PC-9 (cell line): ENCODE measurements around the gene CYLD. TPM values are rescaled to one million over a fixed set of nuclear protein-coding genes. Genes with fewer than 3 reads are reported as not detected.

Experiments used
- BruUV-seq: library from RNA; stranded (reverse); fragments of 400-500 nt; replicated peaks from 2 replicates; lab custom pipeline; 2021; lab: Mats Ljungman, UMichigan
- CTCF ChIA-PET: fragments of 300-600 bp; sonication (Branson Sonifier 250); formaldehyde crosslinking; loops from one replicate; lab custom pipeline; 2022; ENCODE audit warnings: antibody characterized with exemption; lab: Charles Lee
- POLR2A ChIA-PET: fragments of 300-600 bp; sonication (Branson Sonifier 250); formaldehyde crosslinking; loops from one replicate; lab custom pipeline; 2022; ENCODE audit warnings: antibody characterized with exemption; ENCODE audit not compliant: unreplicated experiment; lab: Charles Lee
- DNase-seq, 2 experiments: peaks; one replicate each; pipeline versions ENCODE4 v3.0.0 to v3.0.0-alpha.2; 2015 to 2022; ENCODE audit warnings: mixed read lengths in 1 of 2
- H2AFZ ChIP-seq: fragments of 200-600 bp; sonication (generic); 2 replicates; pipeline ENCODE4 v1.8.1; 2017; ENCODE audit warnings: antibody characterized with exemption
- H3F3A ChIP-seq: fragments of 200-600 bp; sonication (generic); 2 replicates; pipeline ENCODE4 v1.8.1; 2017; ENCODE audit warnings: antibody characterized with exemption, mild to moderate bottlenecking, low read depth; ENCODE audit not compliant: insufficient read depth
- H3K27ac ChIP-seq: fragments of 200-600 bp; sonication (generic); 2 replicates; pipeline ENCODE4 v1.6.1; 2016; ENCODE audit warnings: mixed run types
- H3K27me3 ChIP-seq: fragments of 200-600 bp; sonication (generic); 2 replicates; pipeline ENCODE4 v1.6.1; 2016; ENCODE audit warnings: low read depth, mixed run types; ENCODE audit not compliant: insufficient read depth
- H3K36me3 ChIP-seq: fragments of 200-600 bp; sonication (generic); 2 replicates; pipeline ENCODE4 v1.6.1; 2016; ENCODE audit warnings: low read depth, mixed run types
- H3K4me1 ChIP-seq: fragments of 200-600 bp; sonication (generic); replicated peaks from 2 replicates; pipeline ENCODE4 v1.6.1; 2016; ENCODE audit warnings: mixed run types; ENCODE audit not compliant: insufficient read depth
- H3K4me2 ChIP-seq: fragments of 200-600 bp; sonication (generic); 2 replicates; pipeline ENCODE4 v1.6.1; 2017; ENCODE audit warnings: mixed run types
- H3K4me3 ChIP-seq: fragments of 200-600 bp; sonication (generic); 2 replicates; pipeline ENCODE4 v1.6.1; 2016; ENCODE audit warnings: mixed run types
- H3K79me2 ChIP-seq: fragments of 200-600 bp; sonication (generic); 2 replicates; pipeline ENCODE4 v1.6.1; 2017; ENCODE audit warnings: low read depth, mixed run types
- H3K9me2 ChIP-seq: fragments of 200-600 bp; sonication (generic); 2 replicates; pipeline ENCODE4 v1.8.1; 2017; ENCODE audit warnings: mild to moderate bottlenecking; ENCODE audit not compliant: insufficient read depth
- H3K9me3 ChIP-seq: fragments of 200-600 bp; sonication (generic); 2 replicates; pipeline ENCODE4 v1.8.1; 2016; ENCODE audit warnings: low read depth; ENCODE audit not compliant: insufficient read depth
- H4K20me1 ChIP-seq: fragments of 200-600 bp; sonication (generic); 2 replicates; pipeline ENCODE4 v1.8.1; 2017; ENCODE audit not compliant: insufficient read depth
- EZH2 ChIP-seq: fragments of 200-600 bp; sonication (generic); IDR thresholded peaks from 2 replicates; pipeline ENCODE4 v1.8.0; 2017; ENCODE audit warnings: antibody characterized with exemption, low read depth
- intact Hi-C: fragments of 100-400 bp; cut with micrococcal nuclease; formaldehyde crosslinking; loops from one replicate; pipeline ENCODE4 v1.10.0; 2022; ENCODE audit not compliant: unreplicated experiment
- total RNA-seq: library from RNA; stranded (reverse); gene quantifications from 2 replicates; pipeline ENCODE4 v1.2.3, GENCODE V29; 2021
- TF ChIP-seq, protein P1 (sequence below): fragments of 200-600 bp; sonication (generic); conservative IDR thresholded peaks from 2 replicates; pipeline ENCODE4 v1.6.1; 2017; ENCODE audit warnings: mixed run types, antibody characterized with exemption, mild to moderate bottlenecking, moderate library complexity

The CYLD gene
- total RNA-seq, 1 experiment from 2014 or later: 19.0 TPM

DNA sequence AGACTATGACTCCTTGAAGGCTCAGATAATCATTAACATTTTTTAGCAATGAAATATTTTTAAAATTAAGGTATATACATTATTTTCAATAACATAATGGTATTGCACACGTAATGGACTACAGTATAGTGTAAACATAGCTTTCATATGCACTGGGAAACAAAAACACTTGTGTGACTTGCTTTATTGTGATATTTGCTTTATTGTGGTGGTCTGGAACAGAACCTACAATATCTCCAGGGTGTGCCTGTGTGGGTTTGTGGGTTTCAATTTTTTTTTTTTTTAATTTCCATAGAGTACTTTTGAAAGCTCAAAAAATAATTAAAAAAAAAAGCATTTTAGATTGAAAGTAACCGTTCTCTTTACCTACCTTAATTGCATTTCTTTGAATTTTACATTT lies 25.3 kb downstream of the CYLD start:
- Histone ChIP-seq H3K79me2 (no peaks in the 10 kb centered on the region), H3F3A (no peaks in the 10 kb centered on the region), H3K27me3 (no peaks in the 10 kb centered on the region), H3K36me3 (no peaks in the 10 kb centered on the region), H3K4me3 (no peak overlapping the region), H2AFZ (no peak overlapping the region), H3K27ac (no peak overlapping the region), H3K9me2 (no peaks in the 10 kb centered on the region), H3K9me3 (no peaks in the 10 kb centered on the region; the same call in 1 of the 2 replicates), H3K4me2 (no peak overlapping the region), H3K4me1 (no peaks in the 10 kb centered on the region), H4K20me1 (no peaks in the 10 kb centered on the region)
- no TSS peak for BruUV-seq
- ChIA-PET POLR2A (interaction anchor here (0.7 kb wide), 1 partner anchor 99 kb away, joined by 5 read pairs; no protein-coding TSS in a partner anchor), CTCF (no interaction called here)
- TF ChIP-seq EZH2: no peak
- intact Hi-C loops: no loop called here
- DNase-seq: no peak

DNA sequence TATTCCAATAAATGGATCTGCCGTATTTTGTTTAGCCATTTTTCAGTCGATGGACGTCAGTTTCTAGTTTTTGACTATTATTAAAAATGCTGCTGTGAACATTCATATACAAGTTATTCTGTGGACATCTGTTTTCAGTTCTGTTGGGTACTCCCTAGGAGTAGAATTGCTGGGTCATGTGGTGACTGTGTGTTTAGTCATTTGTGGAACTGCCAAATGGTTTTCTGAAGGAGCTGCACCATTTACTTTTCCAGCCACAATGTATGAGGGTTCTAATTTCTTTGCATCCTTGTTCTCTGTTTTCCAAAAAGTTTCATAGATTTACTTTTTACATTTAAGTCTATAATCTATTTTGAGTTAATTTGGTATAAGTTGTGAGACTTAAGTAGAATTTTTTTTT lies 29.5 kb downstream of the CYLD start:
- no peak overlapping the region for H2AFZ ChIP-seq
- H3K4me3 ChIP-seq: no peak overlapping the region
- no peaks in the 10 kb centered on the region for H3K79me2 ChIP-seq
- H3F3A ChIP-seq: no peaks in the 10 kb centered on the region
- no peaks in the 10 kb centered on the region for H3K36me3 ChIP-seq
- intact Hi-C loops: no loop called here
- no TSS peak for BruUV-seq
- TF ChIP-seq, protein P1, sequence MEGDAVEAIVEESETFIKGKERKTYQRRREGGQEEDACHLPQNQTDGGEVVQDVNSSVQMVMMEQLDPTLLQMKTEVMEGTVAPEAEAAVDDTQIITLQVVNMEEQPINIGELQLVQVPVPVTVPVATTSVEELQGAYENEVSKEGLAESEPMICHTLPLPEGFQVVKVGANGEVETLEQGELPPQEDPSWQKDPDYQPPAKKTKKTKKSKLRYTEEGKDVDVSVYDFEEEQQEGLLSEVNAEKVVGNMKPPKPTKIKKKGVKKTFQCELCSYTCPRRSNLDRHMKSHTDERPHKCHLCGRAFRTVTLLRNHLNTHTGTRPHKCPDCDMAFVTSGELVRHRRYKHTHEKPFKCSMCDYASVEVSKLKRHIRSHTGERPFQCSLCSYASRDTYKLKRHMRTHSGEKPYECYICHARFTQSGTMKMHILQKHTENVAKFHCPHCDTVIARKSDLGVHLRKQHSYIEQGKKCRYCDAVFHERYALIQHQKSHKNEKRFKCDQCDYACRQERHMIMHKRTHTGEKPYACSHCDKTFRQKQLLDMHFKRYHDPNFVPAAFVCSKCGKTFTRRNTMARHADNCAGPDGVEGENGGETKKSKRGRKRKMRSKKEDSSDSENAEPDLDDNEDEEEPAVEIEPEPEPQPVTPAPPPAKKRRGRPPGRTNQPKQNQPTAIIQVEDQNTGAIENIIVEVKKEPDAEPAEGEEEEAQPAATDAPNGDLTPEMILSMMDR: no peak
- no peak for TF ChIP-seq EZH2
- H3K27me3 ChIP-seq: no peaks in the 10 kb centered on the region
- H4K20me1 ChIP-seq: no peaks in the 10 kb centered on the region
- no peak overlapping the region for H3K27ac ChIP-seq
- DNase-seq: no peak
- H3K4me2 ChIP-seq: no peak overlapping the region
- H3K9me3 ChIP-seq: no peaks in the 10 kb centered on the region
- no peaks in the 10 kb centered on the region for H3K4me1 ChIP-seq
- H3K9me2 ChIP-seq: no peaks in the 10 kb centered on the region
- ChIA-PET CTCF (no interaction called here), POLR2A (no interaction called here)

DNA sequence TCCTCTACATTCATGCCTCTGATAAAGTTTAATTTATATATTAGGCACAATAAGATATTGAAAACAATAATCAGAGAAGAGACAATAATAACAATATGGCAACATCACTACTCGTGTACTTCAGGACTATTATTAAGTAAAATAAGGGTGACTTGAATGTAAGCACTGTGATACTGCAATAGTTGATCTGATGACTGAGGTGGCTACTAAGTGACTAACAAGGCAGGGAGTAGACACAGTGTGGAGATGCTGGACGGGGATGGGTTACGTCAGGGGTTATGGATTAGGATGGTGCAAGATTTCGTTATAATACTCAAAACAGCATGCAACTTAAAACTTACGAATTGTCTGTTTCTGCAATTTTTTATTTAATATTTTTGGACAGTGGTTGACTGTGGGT lies 32.5 kb downstream of the CYLD start:
- no peaks in the 10 kb centered on the region for H3K36me3 ChIP-seq
- no peaks in the 10 kb centered on the region for H3K9me3 ChIP-seq
- no peaks in the 10 kb centered on the region for H3K4me1 ChIP-seq
- H3K4me3 ChIP-seq: no peak overlapping the region
- POLR2A ChIA-PET: no interaction called here
- intact Hi-C loops: no loop called here
- H3K4me2 ChIP-seq: no peak overlapping the region
- H3K27me3 ChIP-seq: no peaks in the 10 kb centered on the region
- no peaks in the 10 kb centered on the region for H4K20me1 ChIP-seq
- H2AFZ ChIP-seq: no peak overlapping the region
- H3K9me2 ChIP-seq: no peaks in the 10 kb centered on the region
- H3K27ac ChIP-seq: no peak overlapping the region
- H3F3A ChIP-seq: no peaks in the 10 kb centered on the region
- no peak for DNase-seq
- BruUV-seq: no TSS peak
- no peaks in the 10 kb centered on the region for H3K79me2 ChIP-seq
- CTCF ChIA-PET: no interaction called here
- TF ChIP-seq, protein P1: no peak
- no peak for TF ChIP-seq EZH2

DNA sequence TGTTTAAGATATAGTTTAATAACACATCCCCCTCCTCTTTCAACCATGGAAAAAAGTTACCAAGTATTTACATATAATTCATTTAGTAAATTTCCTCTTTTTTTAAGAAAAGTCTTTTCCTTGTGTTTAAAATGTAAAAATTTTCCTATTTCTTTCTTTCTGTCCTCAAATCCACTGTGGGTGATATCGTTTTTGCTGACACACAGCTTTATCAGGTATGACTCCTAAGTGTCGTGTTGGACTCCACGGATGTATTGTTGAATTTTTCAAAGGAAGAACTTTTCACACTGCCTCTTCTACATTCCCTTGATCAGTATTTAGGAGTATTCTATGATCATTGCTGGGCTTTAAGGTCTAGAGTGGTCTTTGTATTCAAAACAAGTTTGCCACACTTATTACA lies 33.1 kb downstream of the CYLD start:
- no peak overlapping the region for H3K4me2 ChIP-seq
- POLR2A ChIA-PET: no interaction called here
- H2AFZ ChIP-seq: no peak overlapping the region
- no peaks in the 10 kb centered on the region for H3K36me3 ChIP-seq
- H3K79me2 ChIP-seq: no peaks in the 10 kb centered on the region
- no peak overlapping the region for H3K4me3 ChIP-seq
- intact Hi-C loops: no loop called here
- no peak for DNase-seq
- no TSS peak for BruUV-seq
- no peaks in the 10 kb centered on the region for H3F3A ChIP-seq
- H3K9me3 ChIP-seq: no peaks in the 10 kb centered on the region
- no peaks in the 10 kb centered on the region for H4K20me1 ChIP-seq
- no peak overlapping the region for H3K27ac ChIP-seq
- CTCF ChIA-PET: no interaction called here
- H3K4me1 ChIP-seq: no peaks in the 10 kb centered on the region
- no peaks in the 10 kb centered on the region for H3K9me2 ChIP-seq
- no peaks in the 10 kb centered on the region for H3K27me3 ChIP-seq
- TF ChIP-seq EZH2: no peak
- TF ChIP-seq, protein P1: no peak
